ENCODE measurements around the gene GTF2H2C_2.
"Not testable (repeated sequence)": the region's sequence is repeated elsewhere in the genome, so short reads cannot be mapped to it uniquely, and the experiment has no call there.

The GTF2H2C_2 gene

GRCh38 chr5:70415117-70415516 lies at the start of gene GTF2H2C_2:
TSS of gene GTF2H2C_2 (plus strand) at chr5:70415368.
- DNase-seq = not testable (repeated sequence)

- DNase-seq = not testable (repeated sequence)
Measured at GRCh38 chr5:70400984-70401686, 14.0 kb upstream of the GTF2H2C_2 start.

- not testable (repeated sequence) for DNase-seq
Measured at GRCh38 chr5:70421322-70421721, 6.2 kb downstream of the GTF2H2C_2 start.

- DNase-seq = not testable (repeated sequence)
Measured at GRCh38 chr5:70423215-70423614, 8.0 kb downstream of the GTF2H2C_2 start.

GRCh38 chr5:70438518-70438917 lies 23.4 kb downstream of the GTF2H2C_2 start:
- not testable (repeated sequence) for DNase-seq

- not testable (repeated sequence) for DNase-seq
Measured at GRCh38 chr5:70449565-70449964, 34.4 kb downstream of the GTF2H2C_2 start.

GRCh38 chr5:70451249-70451984 lies 36.2 kb downstream of the GTF2H2C_2 start:
- not testable (repeated sequence) for DNase-seq

- not testable (repeated sequence) for DNase-seq
Measured at GRCh38 chr5:70457093-70457492, 41.9 kb downstream of the GTF2H2C_2 start.

- not testable (repeated sequence) for DNase-seq
Measured at GRCh38 chr5:70459188-70459587, 44.0 kb downstream of the GTF2H2C_2 start.

- DNase-seq = not testable (repeated sequence)
Measured at GRCh38 chr5:70461984-70462383, 46.8 kb downstream of the GTF2H2C_2 start.

GRCh38 chr5:70464019-70464637 lies 49.0 kb downstream of the GTF2H2C_2 start:
- not testable (repeated sequence) for DNase-seq

GRCh38 chr5:70469926-70470509 lies 54.9 kb downstream of the GTF2H2C_2 start:
- DNase-seq = not testable (repeated sequence)

Data from hypothalamus (tissue), 51 donors.